Activated T-cell treated with anti-CD3 and anti-CD28 coated beads, Interleukin-2, amount 50 U/mL, for 4 hours (primary cell): ENCODE measurements around the gene DPF1. TPM values are rescaled to one million over a fixed set of nuclear protein-coding genes. Genes with fewer than 3 reads are reported as not detected.

Experiments
- ATAC-seq, 2 donors: fragments of 200-7000 bp; cut with Tn5 transposase; one replicate each; pipeline ENCODE4 v1.10.0; 2021
- DNase-seq: peaks from one replicate; pipeline ENCODE4 v3.0.0-alpha.2; 2020
- H3K27me3 Mint-ChIP-seq: one replicate; pipeline ENCODE4 v1.8.0; 2021; ENCODE audit warnings: low read depth, mixed read lengths
- H3K36me3 Mint-ChIP-seq: one replicate; pipeline ENCODE4 v1.8.0; 2022; ENCODE audit warnings: mixed read lengths; ENCODE audit not compliant: insufficient read depth
- H3K4me1 Mint-ChIP-seq: one replicate; pipeline ENCODE4 v1.8.0; 2021; ENCODE audit warnings: low read depth, mixed read lengths
- H3K4me3 Mint-ChIP-seq: one replicate; pipeline ENCODE4 v1.8.0; 2021; ENCODE audit warnings: mild to moderate bottlenecking, moderate library complexity, mixed read lengths
- H3K9me3 Mint-ChIP-seq: one replicate; pipeline ENCODE4 v1.8.0; 2021; ENCODE audit warnings: mixed read lengths
- total RNA-seq, 3 donors: library from RNA; stranded (reverse); gene quantifications; one replicate each; pipeline ENCODE4 v1.2.1, GENCODE V29; 2021

The DPF1 gene
- total RNA-seq, 3 donors from 2014 or later, result 0.40 to 0.45 (median 0.43) TPM

GRCh38 chr19:38255383-38256014, 31.5 kb upstream of the DPF1 start:
- no peak for DNase-seq
- Mint-ChIP-seq H3K27me3 (peaks cover 21% of the 10 kb centered on the region), H3K4me3 (peak overlapping the region; percentile 38), H3K4me1 (peaks cover 2% of the 10 kb centered on the region), H3K9me3 (no peaks in the 10 kb centered on the region), H3K36me3 (no peaks in the 10 kb centered on the region)
- no peak for ATAC-seq

- no peaks in the 10 kb centered on the region for H3K36me3 Mint-ChIP-seq
- ATAC-seq (no peak), DNase-seq (no peak)
- H3K4me1 Mint-ChIP-seq, result peaks cover 2% of the 10 kb centered on the region
- H3K27me3 Mint-ChIP-seq, result peaks cover 18% of the 10 kb centered on the region
- no peak overlapping the region for H3K4me3 Mint-ChIP-seq
- no peaks in the 10 kb centered on the region for H3K9me3 Mint-ChIP-seq
Measured at GRCh38 chr19:38253788-38254187, 29.8 kb upstream of the DPF1 start.

- H3K4me1 Mint-ChIP-seq, result peaks cover 2% of the 10 kb centered on the region
- ATAC-seq (no peak), DNase-seq (no peak)
- H3K27me3 Mint-ChIP-seq, result peaks cover 17% of the 10 kb centered on the region
- no peaks in the 10 kb centered on the region for H3K9me3 Mint-ChIP-seq
- no peaks in the 10 kb centered on the region for H3K36me3 Mint-ChIP-seq
- H3K4me3 Mint-ChIP-seq, result no peak overlapping the region
Measured at GRCh38 chr19:38252941-38253691, 29.1 kb upstream of the DPF1 start.

- Mint-ChIP-seq H3K4me3 (no peak overlapping the region), H3K27me3 (peaks cover 14% of the 10 kb centered on the region), H3K36me3 (no peaks in the 10 kb centered on the region), H3K4me1 (peaks cover 2% of the 10 kb centered on the region), H3K9me3 (no peaks in the 10 kb centered on the region)
- no peak for DNase-seq
- ATAC-seq, result no peak
Measured at GRCh38 chr19:38252385-38252784, 28.4 kb upstream of the DPF1 start.

- H3K4me3 Mint-ChIP-seq, result no peak overlapping the region
Measured at GRCh38 chr19:38251564-38252051, 27.6 kb upstream of the DPF1 start.

GRCh38 chr19:38250821-38251563, 27.0 kb upstream of the DPF1 start:
- DNase-seq (no peak), ATAC-seq (no peak)
- Mint-ChIP-seq H3K4me3 (no peak overlapping the region), H3K9me3 (no peaks in the 10 kb centered on the region), H3K27me3 (peaks cover 8% of the 10 kb centered on the region), H3K36me3 (no peaks in the 10 kb centered on the region), H3K4me1 (no peaks in the 10 kb centered on the region)

More at GRCh38 chr19:38251564-38252051, 27.6 kb upstream of the DPF1 start:
- ATAC-seq (no peak), DNase-seq (no peak)
- H3K27me3 Mint-ChIP-seq, result peaks cover 9% of the 10 kb centered on the region
- no peaks in the 10 kb centered on the region for H3K36me3 Mint-ChIP-seq
- H3K9me3 Mint-ChIP-seq, result no peaks in the 10 kb centered on the region
- peaks cover under 1% of the 10 kb centered on the region for H3K4me1 Mint-ChIP-seq

GRCh38 chr19:38250428-38250820, 26.4 kb upstream of the DPF1 start:
- Mint-ChIP-seq H3K4me1 (no peaks in the 10 kb centered on the region), H3K36me3 (no peaks in the 10 kb centered on the region), H3K9me3 (no peaks in the 10 kb centered on the region), H3K4me3 (no peak overlapping the region), H3K27me3 (peaks cover 4% of the 10 kb centered on the region)
- DNase-seq, result no peak
- ATAC-seq, result no peak

DNA sequence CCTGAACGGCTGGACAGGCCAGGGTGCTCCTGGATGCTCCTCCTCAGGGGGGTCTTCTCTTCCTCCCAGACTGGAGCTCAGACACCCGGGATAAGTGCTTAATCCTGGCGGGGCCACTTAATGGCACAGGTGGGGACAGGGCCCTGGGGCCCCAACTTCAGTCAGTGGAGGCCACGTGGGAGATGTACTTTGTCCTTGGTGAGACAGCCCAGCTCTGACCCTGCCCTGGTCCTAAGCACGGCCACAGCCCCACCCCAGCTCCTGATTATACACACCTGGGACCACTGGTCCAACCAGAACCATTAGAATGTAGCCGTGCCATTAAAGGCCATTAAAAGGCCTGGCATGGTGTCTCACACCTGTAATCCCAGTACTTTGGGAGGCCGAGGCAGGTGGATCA, 24.4 kb upstream of the DPF1 start:
- H3K36me3 Mint-ChIP-seq, result no peaks in the 10 kb centered on the region
- peaks cover 2% of the 10 kb centered on the region for H3K4me1 Mint-ChIP-seq
- DNase-seq (no peak), ATAC-seq (no peak)
- H3K27me3 Mint-ChIP-seq, result no peaks in the 10 kb centered on the region
- H3K4me3 Mint-ChIP-seq, result no peak overlapping the region
- no peaks in the 10 kb centered on the region for H3K9me3 Mint-ChIP-seq

- H3K4me1 Mint-ChIP-seq, result peaks cover 2% of the 10 kb centered on the region
- no peak for DNase-seq
- no peaks in the 10 kb centered on the region for H3K27me3 Mint-ChIP-seq
- no peaks in the 10 kb centered on the region for H3K9me3 Mint-ChIP-seq
- H3K4me3 Mint-ChIP-seq, result no peak overlapping the region
- ATAC-seq, result no peak
- no peaks in the 10 kb centered on the region for H3K36me3 Mint-ChIP-seq
Measured at GRCh38 chr19:38247734-38248268, 23.8 kb upstream of the DPF1 start.

- Mint-ChIP-seq H3K27me3 (no peaks in the 10 kb centered on the region), H3K4me3 (no peak overlapping the region), H3K4me1 (peaks cover 2% of the 10 kb centered on the region), H3K36me3 (no peaks in the 10 kb centered on the region), H3K9me3 (no peaks in the 10 kb centered on the region)
- DNase-seq (no peak), ATAC-seq (no peak)
Measured at GRCh38 chr19:38247126-38247525, 23.1 kb upstream of the DPF1 start.

- H3K4me3 Mint-ChIP-seq, result no peak overlapping the region
- ATAC-seq (no peak), DNase-seq (no peak)
- no peaks in the 10 kb centered on the region for H3K9me3 Mint-ChIP-seq
- H3K4me1 Mint-ChIP-seq, result peaks cover 2% of the 10 kb centered on the region
- H3K27me3 Mint-ChIP-seq, result no peaks in the 10 kb centered on the region
- H3K36me3 Mint-ChIP-seq, result no peaks in the 10 kb centered on the region
Measured at GRCh38 chr19:38245826-38246498, 21.9 kb upstream of the DPF1 start.

- Mint-ChIP-seq H3K4me1 (peaks cover 2% of the 10 kb centered on the region), H3K4me3 (peak overlapping the region; percentile 59), H3K36me3 (no peaks in the 10 kb centered on the region), H3K9me3 (no peaks in the 10 kb centered on the region), H3K27me3 (peaks cover 4% of the 10 kb centered on the region)
- DNase-seq (no peak), ATAC-seq (no peak)
Measured at GRCh38 chr19:38243279-38243673, 19.3 kb upstream of the DPF1 start.

DNA sequence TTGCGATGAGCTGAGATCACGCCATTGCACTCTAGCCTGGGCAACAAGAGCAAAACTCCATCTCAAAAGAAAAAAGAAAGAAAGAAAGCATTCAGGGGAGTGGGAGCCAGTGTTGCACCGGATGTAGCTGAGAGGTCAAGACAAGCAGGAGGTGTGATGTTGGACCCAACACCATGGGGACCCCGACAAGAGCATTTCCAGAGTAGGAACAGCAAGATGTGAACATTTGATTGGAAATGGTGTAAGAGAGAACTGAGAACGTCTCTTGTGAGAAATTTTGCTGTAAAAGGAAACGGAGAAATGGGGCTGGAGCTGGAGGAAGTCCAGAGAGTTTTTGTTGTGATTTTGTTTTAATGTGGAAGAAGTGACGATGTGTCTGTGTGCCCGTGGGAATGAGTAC, 15.8 kb upstream of the DPF1 start:
- Mint-ChIP-seq H3K9me3 (no peaks in the 10 kb centered on the region), H3K36me3 (no peaks in the 10 kb centered on the region), H3K27me3 (peaks cover 4% of the 10 kb centered on the region), H3K4me3 (no peak overlapping the region), H3K4me1 (peaks cover 2% of the 10 kb centered on the region)
- DNase-seq, result no peak
- no peak for ATAC-seq

DNA sequence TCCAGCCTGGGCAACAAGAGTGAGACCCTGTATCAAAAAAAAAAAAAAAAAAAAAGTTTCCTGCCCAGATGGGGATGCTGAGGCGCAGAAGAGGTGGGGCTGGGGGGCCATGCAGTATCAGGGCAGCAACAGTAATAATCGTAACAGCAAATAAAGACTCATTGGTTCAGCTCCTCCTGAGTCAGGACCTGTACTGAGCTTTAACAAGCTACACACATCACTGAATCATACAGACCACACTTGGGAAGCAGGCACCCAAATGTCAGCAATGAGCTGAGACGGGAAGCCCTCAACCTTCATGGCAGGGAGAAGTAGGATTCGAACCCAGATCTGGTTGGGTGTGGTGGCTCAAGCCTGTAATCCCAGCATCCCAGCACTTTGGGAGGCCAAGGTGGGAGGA, 10.6 kb upstream of the DPF1 start:
- no peak for ATAC-seq
- peaks cover 1% of the 10 kb centered on the region for H3K4me1 Mint-ChIP-seq
- no peaks in the 10 kb centered on the region for H3K9me3 Mint-ChIP-seq
- peaks cover 19% of the 10 kb centered on the region for H3K27me3 Mint-ChIP-seq
- DNase-seq, result no peak
- no peak overlapping the region for H3K4me3 Mint-ChIP-seq
- H3K36me3 Mint-ChIP-seq, result no peaks in the 10 kb centered on the region
